DMS 273 treated with DMSO at 0.1 percent for 48 hours (cell line): ENCODE data around the gene SULT4A1.
"Not testable (repeated sequence)": the region's sequence is repeated elsewhere in the genome, so short reads cannot be mapped to it uniquely, and the experiment has no call there.

Source experiments
- DNase-seq: peaks from one replicate; lab custom pipeline; 2025; lab: John Stamatoyannopoulos, UW

Gene SULT4A1

DNA sequence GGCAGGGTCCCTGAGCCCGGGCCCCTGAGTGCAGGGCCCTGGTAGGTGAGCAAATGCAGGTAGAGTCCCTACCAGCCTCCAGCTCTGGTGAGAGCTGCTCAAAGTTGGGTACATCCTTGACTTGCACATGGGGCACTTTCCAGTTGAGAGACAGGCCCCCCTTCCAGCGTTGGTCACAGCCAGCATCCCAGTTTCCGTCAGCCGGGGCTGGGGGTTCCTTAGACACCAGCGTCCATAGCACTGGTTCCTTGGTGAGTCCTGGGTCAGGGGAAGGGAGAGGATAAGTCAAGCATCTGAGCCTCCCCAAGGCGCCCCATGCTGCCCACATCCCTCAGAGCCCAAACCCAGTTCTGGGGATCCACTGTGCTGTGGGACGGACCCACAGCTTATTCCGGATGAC is 23.9 kb upstream of the SULT4A1 start:
- DNase-seq, result no peak

DNA sequence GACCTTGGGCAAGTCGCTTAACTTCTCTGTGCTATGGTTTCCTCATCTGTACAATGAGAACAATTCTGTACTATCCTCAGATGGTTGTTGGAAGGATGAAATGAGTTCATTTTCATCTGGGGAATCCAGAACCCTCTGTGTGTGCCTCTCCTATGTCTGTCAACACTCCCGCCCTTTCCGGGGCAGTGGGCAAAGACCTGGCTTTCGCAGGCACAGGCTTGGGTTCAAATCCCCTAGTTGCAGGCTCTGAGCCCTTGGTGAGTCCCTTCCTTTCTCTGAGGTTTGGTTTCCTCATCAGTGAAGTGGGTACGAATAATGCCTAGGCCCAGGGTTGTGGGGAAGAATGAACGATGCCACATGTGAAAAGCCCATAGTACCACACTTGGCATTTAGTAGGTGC is 23.5 kb upstream of the SULT4A1 start:
- DNase-seq, result no peak

DNA sequence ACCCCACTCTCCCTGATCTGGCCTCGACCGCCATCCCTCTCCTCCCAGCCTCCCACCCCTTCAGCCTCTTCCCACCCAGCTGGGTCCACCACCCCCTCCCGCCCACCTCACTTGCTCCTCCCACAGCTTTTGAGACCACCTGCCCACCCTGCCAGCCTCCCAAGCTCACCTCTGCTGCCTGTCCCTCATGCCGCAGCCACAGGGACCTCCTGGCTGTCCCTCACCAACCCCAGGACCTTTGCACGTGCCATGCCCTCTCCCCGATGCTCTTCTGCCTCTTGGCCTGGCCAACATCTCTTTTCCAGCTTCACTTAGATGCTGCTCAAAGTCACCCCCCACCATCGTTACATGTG is 23.0 kb upstream of the SULT4A1 start:
- no peak for DNase-seq

DNA sequence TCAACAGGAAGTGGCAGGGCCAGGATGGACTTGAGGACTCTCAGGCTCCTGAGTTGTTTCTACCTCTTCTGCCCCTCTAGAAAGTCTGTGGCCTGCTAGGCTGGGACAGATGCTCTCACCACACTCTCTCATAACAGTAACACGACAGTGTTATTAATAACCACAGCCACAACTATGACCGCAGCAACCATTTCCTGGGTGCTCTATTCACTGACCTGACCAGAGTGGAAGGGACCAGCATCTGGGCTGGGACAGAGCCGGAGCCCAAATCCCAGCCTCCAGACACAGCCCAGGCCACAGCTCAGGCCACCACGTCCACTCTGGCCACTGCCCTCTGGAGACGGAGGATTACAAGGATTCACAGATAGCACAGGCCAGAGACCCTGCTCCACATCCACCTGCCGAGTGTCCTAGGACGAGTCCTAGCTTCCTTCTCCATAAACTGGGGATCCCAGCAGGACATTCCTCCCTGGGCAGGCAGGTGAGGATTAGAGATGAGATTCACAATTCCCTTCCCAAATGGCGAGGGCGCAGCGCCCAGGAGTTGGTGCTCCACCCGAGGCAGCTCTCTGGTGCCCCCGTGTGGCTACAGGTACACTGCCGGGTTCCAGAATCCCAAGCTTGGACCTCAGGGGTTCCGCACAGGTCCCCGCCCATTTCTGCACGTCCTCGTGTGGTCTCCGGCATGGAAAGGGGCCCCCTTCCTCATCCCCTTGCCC is 22.4 kb upstream of the SULT4A1 start:
- DNase-seq, result no peak

DNA sequence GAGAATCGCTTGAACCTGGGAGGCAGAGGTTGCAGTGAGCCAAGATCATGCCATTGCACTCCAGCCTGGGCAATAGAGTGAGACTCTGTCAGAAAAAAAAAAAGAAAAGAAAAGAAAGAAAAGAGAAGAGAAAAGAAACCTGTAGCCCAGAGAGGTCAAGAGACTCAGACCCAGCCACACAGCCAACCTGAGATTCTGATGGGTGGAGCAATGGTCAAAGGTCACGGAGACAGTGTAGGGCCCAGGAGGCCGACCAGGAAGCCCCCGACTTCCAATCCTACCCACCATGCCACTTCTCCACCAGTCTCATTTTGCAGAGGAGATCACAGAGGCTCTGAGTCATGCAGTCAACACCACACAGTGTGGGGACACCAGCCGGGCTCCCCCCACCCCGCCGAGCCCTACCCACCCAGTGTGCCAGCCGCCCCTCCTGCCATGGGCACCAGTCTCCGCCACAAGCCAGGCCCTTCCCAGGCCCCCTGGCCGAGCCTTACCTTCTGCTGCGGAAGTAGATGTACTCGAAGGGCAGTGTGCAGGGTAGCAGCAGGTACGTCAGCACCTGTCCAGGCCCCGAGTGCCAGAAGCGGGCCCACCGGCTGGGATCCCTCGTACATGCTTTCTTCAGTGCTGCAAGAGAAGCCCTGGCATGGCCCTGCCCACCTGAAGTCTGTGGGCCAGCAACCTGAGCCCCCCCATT is 21.6 kb upstream of the SULT4A1 start:
- DNase-seq, result no peak

DNA sequence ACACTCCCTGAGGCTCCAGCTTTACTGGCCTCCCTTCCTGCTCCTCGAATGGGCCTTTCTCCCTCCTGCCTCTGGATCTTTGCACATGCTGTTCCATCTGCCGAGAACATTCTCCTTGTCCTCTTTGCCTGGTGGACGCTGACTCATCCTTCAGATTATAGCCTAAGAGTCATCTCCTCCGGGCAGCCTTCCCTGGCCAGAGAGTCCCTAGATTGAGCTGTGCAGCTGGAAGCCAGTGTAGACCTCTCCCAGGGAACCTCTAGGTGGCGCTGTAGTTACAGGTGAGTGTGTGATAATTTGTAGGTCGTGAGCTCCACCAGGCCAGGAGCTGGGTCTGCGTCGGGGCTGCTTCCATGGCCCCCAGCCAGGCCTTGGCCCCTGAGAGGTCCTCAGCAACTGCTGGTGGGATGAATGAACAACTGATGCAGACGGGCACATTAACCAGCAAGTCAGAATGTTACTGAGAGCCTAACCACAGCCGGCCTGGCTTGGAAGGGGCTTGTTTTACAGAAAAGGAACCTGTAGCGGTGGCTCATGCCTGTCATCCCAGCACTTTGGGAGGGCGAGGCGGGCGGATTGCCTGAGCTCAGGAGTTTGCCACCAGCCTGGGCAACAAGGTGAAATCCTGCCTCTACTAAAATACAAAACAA is 20.8 kb upstream of the SULT4A1 start:
- peak; percentile 26 for DNase-seq

DNA sequence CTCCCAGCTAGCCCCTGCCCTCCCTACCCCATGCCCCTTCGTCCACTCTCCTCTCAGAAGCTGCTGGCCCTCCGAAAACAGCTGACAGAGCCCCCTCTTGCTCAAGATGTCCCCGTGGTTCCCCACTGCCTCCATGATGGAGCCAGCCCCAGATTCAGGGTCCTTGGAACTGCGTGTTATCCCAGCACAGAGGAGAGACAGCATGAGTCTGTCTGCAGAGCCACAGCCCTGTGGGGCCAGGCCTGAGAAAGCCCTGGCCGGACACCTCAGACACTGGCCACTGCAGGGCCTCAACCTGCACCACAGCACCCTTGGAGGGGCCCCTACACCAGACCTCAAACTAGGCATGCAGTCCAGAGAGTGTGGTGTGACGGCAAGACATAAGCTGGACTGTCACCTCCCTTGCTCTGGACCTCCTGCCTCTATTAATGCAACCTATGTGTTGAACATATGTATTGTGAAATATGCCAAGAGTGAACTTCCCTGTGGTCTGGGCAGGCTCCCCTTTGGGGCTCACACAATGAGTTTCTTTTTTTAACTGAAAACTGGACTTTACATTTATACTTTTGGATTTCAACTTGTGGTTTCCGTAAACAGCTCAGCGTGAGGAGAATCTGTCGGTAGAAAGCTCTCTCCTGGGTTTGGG is 19.9 kb upstream of the SULT4A1 start:
- no peak for DNase-seq

DNA sequence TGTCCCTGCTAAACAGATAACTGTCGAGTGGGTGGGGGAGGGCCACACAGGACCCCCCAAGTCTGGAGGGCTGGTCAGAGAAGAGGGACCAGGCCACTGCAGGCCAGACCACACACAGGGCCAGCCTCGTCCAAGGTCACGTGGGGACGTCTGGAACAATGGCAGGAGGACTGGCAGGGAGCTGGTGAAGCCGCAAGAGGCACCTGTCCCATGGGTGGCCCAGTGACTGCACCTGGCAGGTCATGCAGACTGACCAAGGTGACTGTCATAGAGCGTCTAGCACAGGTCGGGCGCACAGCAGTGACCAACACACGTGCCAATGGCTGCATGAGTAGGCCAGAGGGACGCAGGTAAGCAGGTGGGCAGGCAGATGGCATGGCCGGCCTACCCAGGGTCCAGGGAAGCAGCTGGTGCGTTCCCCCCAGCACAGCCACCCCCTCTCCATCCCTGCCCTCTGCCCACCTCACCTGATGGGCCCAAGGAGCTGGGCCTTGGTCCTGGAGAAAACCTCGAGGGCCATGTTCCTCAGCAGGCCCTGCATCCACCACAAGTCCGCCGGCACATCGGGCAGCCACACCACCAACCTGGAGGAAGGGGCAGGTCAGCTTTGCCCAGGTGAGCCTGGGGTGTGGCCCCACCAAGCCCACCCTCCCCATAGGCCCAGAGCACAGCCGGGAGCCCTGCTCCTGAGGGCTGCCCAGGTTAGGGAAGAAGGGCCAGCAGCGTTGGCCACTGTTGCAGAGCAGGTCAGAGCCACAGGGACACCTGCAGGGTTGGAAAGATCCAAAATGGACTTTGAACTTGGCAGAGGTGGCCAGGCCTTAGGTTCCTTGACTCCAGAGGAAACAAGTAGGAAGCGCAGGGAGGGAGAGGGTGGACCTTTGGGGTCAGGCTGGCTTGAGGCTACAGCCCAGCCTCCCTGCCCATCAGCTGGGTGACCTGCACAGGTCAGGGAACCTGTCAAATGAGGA is 19.1 kb upstream of the SULT4A1 start:
- DNase-seq, result no peak

DNA sequence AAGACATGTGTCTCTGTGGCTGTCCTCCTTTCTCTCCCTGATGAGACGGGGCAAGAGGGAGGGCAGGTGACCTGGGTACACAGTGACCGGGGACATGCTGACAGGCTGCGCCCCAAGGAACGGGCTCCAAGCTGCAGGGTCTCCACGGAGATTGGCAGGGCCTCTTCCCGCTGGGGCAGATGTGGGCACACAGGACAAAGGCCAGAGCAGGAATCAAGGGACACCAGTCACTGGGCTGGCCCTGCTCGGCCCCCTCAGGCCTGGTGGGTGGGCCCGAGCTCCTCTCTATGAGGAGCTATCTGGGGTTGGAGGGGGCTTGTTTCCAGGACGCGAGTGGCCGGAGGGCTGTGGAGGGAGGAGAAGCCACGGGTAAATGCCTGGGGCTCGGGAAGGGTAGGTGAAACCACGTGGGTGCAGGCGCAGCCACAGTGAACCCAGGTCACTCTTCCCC is 18.3 kb upstream of the SULT4A1 start:
- no peak for DNase-seq

DNA sequence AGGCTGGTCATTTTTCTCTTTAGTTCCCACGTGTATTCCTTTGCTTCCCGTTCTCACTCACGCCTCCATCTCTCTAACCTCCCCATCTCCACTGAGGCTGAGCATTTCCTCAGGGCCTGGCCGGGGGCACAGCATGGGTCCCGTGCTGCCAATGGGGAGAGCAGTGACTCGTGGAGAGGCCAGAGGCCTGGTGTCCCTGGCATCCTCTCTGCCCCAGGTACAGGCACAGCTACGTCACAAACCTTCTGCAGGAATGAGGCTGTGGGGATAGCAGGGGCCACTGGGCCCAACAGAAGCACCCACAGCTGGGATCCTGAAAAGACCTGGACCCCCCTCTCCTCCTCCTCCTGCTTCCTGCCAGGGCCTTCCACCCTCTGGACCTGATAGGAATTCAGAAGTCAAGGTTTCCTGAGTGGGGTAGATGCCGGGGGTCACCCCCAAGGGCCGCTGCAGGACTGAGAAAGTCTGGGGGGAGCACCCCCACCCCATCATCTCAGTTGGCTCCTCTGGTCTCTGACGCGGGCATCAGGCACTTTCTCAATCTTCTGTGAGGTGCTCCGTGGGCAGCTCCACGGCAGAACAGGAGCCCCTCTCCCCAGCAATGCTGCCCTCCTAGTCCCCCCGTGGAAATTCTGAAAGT is 17.7 kb upstream of the SULT4A1 start:
- no peak for DNase-seq

DNA sequence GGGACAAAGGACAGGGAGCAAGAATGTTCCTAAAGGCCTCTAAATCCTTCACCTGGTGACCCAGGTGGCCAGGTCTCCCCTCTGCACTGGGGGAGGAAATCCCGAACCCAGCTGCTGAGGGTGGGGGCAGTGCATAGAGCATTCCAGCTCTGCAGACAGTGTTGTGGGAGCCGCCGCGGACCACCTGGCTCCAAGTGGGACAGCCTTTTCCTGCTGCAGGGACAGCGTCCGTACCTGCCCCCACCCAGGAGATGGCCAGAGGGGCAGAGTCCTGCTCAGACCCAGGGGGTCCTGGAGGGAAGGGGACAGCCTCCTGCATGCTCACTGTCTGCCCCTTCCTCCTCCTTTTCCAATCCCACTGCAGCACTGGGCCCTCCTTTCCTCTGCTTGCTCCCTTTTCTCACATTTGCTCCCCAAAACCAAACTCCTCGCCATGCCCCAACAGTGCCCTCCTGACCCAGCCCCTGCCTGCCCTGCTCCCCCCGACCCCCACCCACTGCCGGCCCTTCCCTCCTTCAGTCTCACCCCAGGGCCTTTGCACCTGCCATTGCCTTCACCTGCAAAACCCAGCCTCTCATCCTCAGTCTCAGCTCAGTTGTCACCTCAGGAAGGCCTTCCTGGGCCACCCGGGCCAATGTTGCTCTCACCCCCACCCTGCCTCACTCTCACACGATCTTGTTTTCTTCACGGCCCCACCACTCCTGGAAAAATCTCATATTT is 16.7 kb upstream of the SULT4A1 start:
- no peak for DNase-seq

DNA sequence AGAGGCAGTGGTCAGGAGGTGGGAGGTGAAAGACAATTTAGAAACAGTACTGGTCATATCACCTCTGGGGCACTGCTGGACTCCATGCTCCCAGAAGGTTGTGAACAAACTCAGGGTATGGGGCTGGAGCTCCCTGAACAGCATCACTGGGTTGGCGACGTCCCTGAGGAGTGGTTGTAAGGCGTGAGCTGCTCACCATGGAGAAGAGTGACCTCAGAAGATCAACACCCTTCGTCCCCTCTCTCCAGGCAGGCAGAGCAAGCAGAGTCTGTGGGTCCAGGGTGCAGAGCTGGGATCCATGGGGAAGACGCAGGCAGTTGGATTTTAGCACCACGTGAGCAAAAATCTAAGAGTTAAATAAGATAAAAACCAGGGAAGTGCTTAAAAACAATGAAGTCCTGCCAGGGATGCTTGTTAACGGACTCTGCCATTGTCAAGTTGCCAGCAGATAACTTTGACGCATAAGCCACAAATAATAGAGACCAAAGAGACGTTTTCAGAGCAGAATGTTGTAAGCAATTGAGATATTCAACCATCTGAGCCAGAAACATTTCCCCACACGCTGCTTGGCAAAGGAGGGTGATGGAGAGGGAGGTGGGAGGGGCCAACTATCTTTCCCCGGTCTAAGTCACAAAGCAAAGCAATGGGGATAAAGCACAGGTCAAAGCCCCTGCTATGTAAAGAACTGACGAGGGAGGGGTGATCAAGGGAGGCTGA is 15.9 kb upstream of the SULT4A1 start:
- no peak for DNase-seq

DNA sequence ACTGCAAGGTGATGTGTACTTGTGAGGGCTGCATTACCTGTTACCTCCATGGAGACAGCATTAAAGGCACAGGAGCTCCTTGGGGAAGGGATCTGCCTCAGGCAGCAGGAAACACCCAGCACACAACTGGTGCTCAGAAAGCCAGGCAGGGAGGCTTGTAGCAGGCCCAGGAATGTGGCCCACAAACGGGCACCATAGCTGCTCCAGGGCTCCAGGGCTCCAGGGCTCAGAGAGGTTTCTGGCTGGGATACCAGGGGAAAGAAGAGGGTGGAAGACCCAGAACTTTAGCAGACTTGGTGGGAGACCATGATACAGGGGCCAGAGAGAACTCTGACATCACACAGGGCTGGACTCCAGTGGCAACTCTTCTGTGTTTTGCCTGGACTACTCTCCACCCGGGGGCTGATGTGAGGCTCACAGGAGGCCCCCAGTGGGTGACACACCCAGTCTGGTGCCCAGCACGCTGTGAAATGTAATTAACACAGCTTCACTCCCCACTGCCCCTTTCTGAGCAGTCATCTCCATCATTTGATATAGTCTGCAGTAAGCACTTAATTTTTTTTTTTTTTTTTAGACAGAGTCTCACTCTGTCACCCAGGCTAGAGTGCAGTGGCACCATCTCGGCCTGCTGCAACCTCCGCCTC is 14.7 kb upstream of the SULT4A1 start:
- DNase-seq, result no peak

DNA sequence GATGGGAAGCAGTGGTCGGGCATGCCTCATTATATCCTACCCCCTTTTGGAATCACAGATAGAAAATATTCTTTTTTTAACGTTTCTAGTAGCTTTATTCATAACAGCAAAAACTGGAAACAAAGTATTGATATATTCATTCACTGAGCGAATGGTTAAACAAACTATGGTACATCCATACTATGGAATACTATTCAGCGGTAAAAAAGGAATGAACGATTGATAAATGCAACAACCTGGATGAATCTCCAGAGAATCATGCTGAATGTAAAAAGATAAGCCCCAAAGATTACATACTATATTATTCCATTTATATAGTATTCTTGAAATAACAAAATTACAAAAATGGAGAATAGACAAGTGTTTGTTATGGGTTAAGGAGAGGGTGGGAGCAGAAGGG is 7.5 kb upstream of the SULT4A1 start:
- DNase-seq, result no peak

DNA sequence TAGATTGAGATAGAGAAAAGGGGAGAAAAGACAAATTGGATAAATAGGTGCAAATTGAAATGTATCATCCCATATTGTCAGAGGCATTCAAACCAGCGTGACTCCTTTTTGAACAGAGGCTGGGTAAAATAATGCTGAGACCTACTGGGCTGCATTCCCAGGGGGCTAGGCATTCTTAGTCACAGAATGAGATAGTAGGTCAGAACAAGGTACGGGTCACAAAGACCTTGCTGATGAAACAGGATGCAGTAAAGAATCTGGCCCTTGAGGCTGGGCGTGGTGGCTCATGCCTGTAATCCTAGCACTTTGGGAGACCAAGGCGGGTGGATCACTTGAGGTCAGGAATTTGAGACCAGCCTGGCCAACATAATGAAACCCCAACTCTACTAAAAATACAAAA is 6.7 kb upstream of the SULT4A1 start:
- DNase-seq, result not testable (repeated sequence)

DNA sequence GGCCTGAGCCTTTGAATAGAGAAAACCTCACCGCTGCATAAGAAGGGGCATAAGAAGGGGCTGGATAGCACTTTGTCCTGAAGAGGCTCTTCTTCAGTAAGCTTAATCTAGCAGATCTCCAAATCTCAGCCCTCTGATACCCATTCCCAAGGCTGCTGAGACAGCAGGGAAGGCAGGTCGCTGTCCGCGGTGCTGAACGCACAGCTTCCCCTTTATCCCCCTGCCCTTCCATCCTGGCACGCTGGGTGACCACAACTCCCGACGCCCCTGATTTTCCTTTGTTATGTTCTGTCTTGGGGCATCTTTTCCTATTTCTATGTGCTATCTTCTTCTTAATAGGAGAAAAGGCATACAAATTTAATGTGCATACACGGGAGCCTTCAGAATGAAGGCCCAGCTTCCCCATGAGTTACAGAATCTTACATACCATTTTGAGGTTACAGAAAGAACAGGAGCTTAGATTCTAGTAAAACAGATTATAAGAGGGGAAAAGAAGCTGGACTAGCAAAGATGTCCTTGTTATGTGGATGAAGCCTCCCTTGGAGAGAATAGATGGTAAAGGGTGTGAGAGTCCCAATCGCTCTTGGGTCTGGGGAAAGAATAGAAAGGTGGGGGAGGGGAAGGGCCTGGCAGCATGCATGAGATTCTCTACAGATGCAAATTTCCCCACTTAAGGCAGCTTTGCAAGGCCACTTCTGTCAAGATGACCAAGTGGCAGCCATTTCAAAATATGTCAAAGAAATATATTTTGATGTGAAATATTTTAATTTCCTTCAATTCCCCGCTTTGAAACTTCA is 5.7 kb upstream of the SULT4A1 start:
- DNase-seq, result no peak

DNA sequence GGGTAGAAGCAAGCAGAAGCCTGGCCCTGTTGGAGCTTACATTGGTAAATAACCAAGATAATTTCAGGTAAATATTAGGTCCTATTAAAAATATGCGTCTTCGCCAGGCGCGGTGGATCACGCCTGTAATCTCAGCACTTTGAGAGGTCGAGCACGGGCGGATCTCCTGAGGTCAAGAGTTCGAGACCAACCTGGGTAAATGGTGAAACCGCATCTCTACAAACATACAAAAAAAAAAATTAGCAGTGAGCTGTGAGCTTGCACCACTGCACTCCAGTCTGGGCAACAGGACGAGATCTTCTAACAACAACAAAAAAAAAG is 529 bp upstream of the SULT4A1 start:
- no peak for DNase-seq

DNA sequence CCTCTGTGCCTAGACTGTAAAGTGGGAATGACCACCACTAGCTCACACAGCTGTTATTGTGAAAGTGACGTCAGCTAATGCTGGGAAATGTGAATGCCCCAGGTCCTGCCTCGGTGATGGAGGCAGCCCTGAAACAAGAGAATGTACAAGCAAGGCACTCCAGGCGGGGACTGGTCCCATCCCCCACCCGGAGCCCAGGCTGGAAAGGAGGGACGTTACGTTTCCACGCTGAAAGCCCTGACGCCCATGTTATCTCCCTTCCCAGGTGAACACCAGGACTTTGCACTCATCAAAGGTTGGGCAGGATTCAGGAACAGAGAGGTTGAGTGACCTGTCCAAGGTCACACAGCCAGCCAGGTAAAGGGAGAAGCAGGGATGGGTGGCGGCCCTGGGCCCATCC is 784 bp downstream of the SULT4A1 start:
- DNase-seq, result no peak

DNA sequence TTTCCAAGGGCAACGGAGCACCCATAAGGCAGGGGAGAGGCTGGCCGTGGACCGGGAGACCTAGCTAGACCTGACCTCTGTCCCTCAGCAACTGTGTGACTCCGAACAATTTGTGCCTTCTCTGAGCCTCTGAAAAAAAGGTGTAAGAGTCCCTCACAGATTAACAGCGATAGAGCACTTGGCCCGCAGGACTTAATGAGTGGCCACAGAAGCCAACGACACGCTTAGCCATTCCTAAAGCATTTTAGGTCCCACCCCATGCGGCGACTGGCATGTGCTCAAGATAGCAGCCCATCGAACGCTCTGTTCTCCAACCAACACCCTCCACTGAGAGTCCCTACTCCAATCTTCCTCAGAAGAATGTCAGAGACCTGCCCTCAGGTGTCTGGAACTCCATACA is 1.5 kb downstream of the SULT4A1 start:
- no peak for DNase-seq
